ENCODE measurements around the gene TLL1. TPM values are rescaled to one million over a fixed set of nuclear protein-coding genes. Genes with fewer than 3 reads are reported as not detected.

The TLL1 gene
- total RNA-seq, 4 donors from 2014 or later: 1.7 to 9.6 (median 7.1) TPM

- TF ChIP-seq CTCF (IDR thresholded peaks at IDR 0.05; ENCODE audit: low read depth): no peak
Measured at GRCh38 chr4:166134285-166134684, 261.2 kb downstream of the TLL1 start.

GRCh38 chr4:166140951-166141350 is 267.9 kb downstream of the TLL1 start:
- no peak for TF ChIP-seq CTCF (IDR thresholded peaks at IDR 0.05; ENCODE audit: low read depth)

- TF ChIP-seq CTCF (IDR thresholded peaks at IDR 0.05; ENCODE audit: low read depth): no peak
Measured at GRCh38 chr4:166143227-166143626, 270.2 kb downstream of the TLL1 start.

GRCh38 chr4:166144607-166145006 is 271.6 kb downstream of the TLL1 start:
- no peak for TF ChIP-seq CTCF (IDR thresholded peaks at IDR 0.05; ENCODE audit: low read depth)

GRCh38 chr4:166146806-166147540 is 273.9 kb downstream of the TLL1 start:
- no peak for TF ChIP-seq CTCF (IDR thresholded peaks at IDR 0.05; ENCODE audit: low read depth)

Small RNA genes within 50 kb of the gene (small RNA-seq; reads per million reads assigned to genes)
- gene RNA5SP170: not detected
